GM23248 (cell line): ENCODE measurements around the gene RHCE. TPM values are rescaled to one million over a fixed set of nuclear protein-coding genes. Genes with fewer than 3 reads are reported as not detected.
"Not testable (repeated sequence)": the region's sequence is repeated elsewhere in the genome, so short reads cannot be mapped to it uniquely, and the experiment has no call there.

ENCODE experiments used
- DNase-seq: peaks from one replicate; pipeline ENCODE4 v3.0.0-alpha.2; 2015
- H2AFZ ChIP-seq: fragments of 200-600 bp; sonication (generic); 2 replicates; pipeline ENCODE4 v1.6.1; 2016; ENCODE audit warnings: antibody characterized with exemption
- H3F3A ChIP-seq: fragments of 200-600 bp; sonication (generic); 2 replicates; pipeline ENCODE4 v1.6.1; 2016; ENCODE audit warnings: mild to moderate bottlenecking, antibody characterized with exemption, mixed run types; ENCODE audit not compliant: insufficient read depth
- H3K27ac ChIP-seq: fragments of 200-600 bp; sonication (generic); 2 replicates; pipeline ENCODE4 v1.5.1; 2016; ENCODE audit warnings: mild to moderate bottlenecking
- H3K27me3 ChIP-seq: fragments of 200-600 bp; sonication (generic); replicated peaks from 2 replicates; pipeline ENCODE4 v1.6.1; 2016; ENCODE audit warnings: mild to moderate bottlenecking; ENCODE audit not compliant: insufficient read depth
- H3K36me3 ChIP-seq: fragments of 200-600 bp; sonication (generic); 2 replicates; pipeline ENCODE4 v1.6.1; 2016; ENCODE audit warnings: low read depth, mild to moderate bottlenecking
- H3K4me1 ChIP-seq: fragments of 200-600 bp; sonication (generic); 2 replicates; pipeline ENCODE4 v1.6.1; 2016; ENCODE audit warnings: mild to moderate bottlenecking; ENCODE audit not compliant: insufficient read depth
- H3K4me2 ChIP-seq: fragments of 200-600 bp; sonication (generic); one replicate; pipeline ENCODE4 v1.6.1; 2016; ENCODE audit warnings: mild to moderate bottlenecking; ENCODE audit not compliant: unreplicated experiment
- H3K4me3 ChIP-seq: fragments of 200-600 bp; sonication (generic); 2 replicates; pipeline ENCODE4 v1.5.1; 2016; ENCODE audit warnings: mild to moderate bottlenecking
- H3K79me2 ChIP-seq: fragments of 200-600 bp; sonication (generic); 2 replicates; pipeline ENCODE4 v1.6.1; 2016; ENCODE audit warnings: mild to moderate bottlenecking; ENCODE audit not compliant: insufficient read depth
- H3K9ac ChIP-seq: fragments of 200-600 bp; sonication (generic); 2 replicates; pipeline ENCODE4 v1.6.1; 2016; ENCODE audit warnings: mild to moderate bottlenecking
- H3K9me2 ChIP-seq: fragments of 200-600 bp; sonication (generic); 2 replicates; pipeline ENCODE4 v1.6.1; 2016; ENCODE audit warnings: mixed run types, mild to moderate bottlenecking, moderate library complexity; ENCODE audit not compliant: insufficient read depth
- H3K9me3 ChIP-seq: fragments of 200-600 bp; sonication (generic); one replicate; pipeline ENCODE4 v1.6.1; 2017; ENCODE audit warnings: low read depth
- H4K20me1 ChIP-seq: fragments of 200-600 bp; sonication (generic); 2 replicates; pipeline ENCODE4 v1.6.0; 2016; ENCODE audit not compliant: insufficient read depth
- in situ Hi-C: fragments of 300-500 bp; cut with MboI; formaldehyde crosslinking; loops from 2 replicates; pipeline ENCODE4 v1.15.0; 2020
- polyA plus RNA-seq: library from polyadenylated mRNA; unstranded; fragments of >200 nt; fragmentation: Nextera tagmentation; extraction: Ambion mirVana; gene quantifications from 2 replicates; pipeline ENCODE4 v1.2.1, GENCODE V29; 2016
- total RNA-seq: library from RNA; depleted of rRNA; stranded (reverse); fragments of >200 nt; shearing (Covaris generic); gene quantifications from 2 replicates; pipeline ENCODE4 v1.2.3, GENCODE V29; 2014; rRNA removed

RHCE gene
- total and polyA plus RNA-seq, 2 experiments from 2014 or later = 0.43 to 0.90 TPM

- H3K27me3 ChIP-seq, DNase-seq, H3K27ac ChIP-seq, H3K9ac ChIP-seq, H3K9me3 ChIP-seq, H3K4me1 ChIP-seq, H3K4me2 ChIP-seq, H2AFZ ChIP-seq, H3K36me3 ChIP-seq, in situ Hi-C loops, H3K9me2 ChIP-seq, H3K4me3 ChIP-seq, H3F3A ChIP-seq, H4K20me1 ChIP-seq: not testable (repeated sequence)
- H3K79me2 ChIP-seq = peaks cover 19% of the 10 kb centered on the region
These were observed 107.7 kb downstream of the RHCE start for GRCh38 chr1:25312806-25313470.

Other genes with a start within 250 kb of the RHCE start
- gene SYF2, start 188.3 kb downstream of the RHCE start, total RNA-seq = 31.7 and 50.3 TPM in 2 replicates
- 39.9 and 40.5 TPM in 2 replicates for gene SYF2, start 188.3 kb downstream of the RHCE start, polyA plus RNA-seq
- 138 and 139 TPM in 2 replicates for gene RSRP1, start 173.4 kb downstream of the RHCE start, total RNA-seq
- 86.8 and 113 TPM in 2 replicates for gene RSRP1, start 173.4 kb downstream of the RHCE start, polyA plus RNA-seq
- 0.25 TPM in 1 of 2 replicates, not detected in the other for gene RHD, start 148.3 kb downstream of the RHCE start, total RNA-seq
- gene RHD, start 148.3 kb downstream of the RHCE start, polyA plus RNA-seq = 0.32 and 0.33 TPM in 2 replicates
- 146 and 213 TPM in 2 replicates for gene TMEM50A, start 82.5 kb downstream of the RHCE start, total RNA-seq
- gene TMEM50A, start 82.5 kb downstream of the RHCE start, polyA plus RNA-seq = 453 and 455 TPM in 2 replicates
- 16.8 and 18.0 TPM in 2 replicates for gene MACO1, start 10.1 kb upstream of the RHCE start, total RNA-seq
- 10.7 and 12.4 TPM in 2 replicates for gene MACO1, start 10.1 kb upstream of the RHCE start, polyA plus RNA-seq
- gene LDLRAP1, start 122.8 kb upstream of the RHCE start, total RNA-seq = 22.5 and 23.6 TPM in 2 replicates
- gene LDLRAP1, start 122.8 kb upstream of the RHCE start, polyA plus RNA-seq = 26.9 and 29.5 TPM in 2 replicates
- gene MAN1C1, start 196.0 kb upstream of the RHCE start, total RNA-seq = 0.51 and 1.1 TPM in 2 replicates
- gene MAN1C1, start 196.0 kb upstream of the RHCE start, polyA plus RNA-seq = 0.29 and 0.43 TPM in 2 replicates